Peyer's patch (tissue), 4 donors: ENCODE measurements around the gene GPR151. TPM values are rescaled to one million over a fixed set of nuclear protein-coding genes. Genes with fewer than 3 reads are reported as not detected.

ENCODE experiments used
- DNase-seq, 3 donors: peaks; one replicate each; pipeline ENCODE4 v3.0.0-alpha.2; 2017 to 2019
- H3K27ac ChIP-seq, 4 donors: fragments of 200-600 bp; sonication (generic); one replicate each; pipeline ENCODE4 v1.5.1; 2016 to 2019
- H3K27me3 ChIP-seq, 2 donors: fragments of 200-600 bp; sonication (generic); one replicate each; pipeline ENCODE4 v1.5.1; 2019
- H3K36me3 ChIP-seq, 3 donors: fragments of 200-600 bp; sonication (generic); one replicate each; pipeline ENCODE4 v1.5.1; 2016 to 2019
- H3K4me1 ChIP-seq, 4 donors: fragments of 200-600 bp; sonication (generic); one replicate each; pipeline ENCODE4 v1.5.1; 2016 to 2019
- H3K4me3 ChIP-seq, 4 donors: fragments of 200-600 bp; sonication (generic); 1 replicate in 3 of 4; 2 replicates in 1 of 4; pipeline ENCODE4 v1.5.1; 2016 to 2019; ENCODE audit warnings: mild to moderate bottlenecking in 1 of 4
- H3K9me3 ChIP-seq, 4 donors: fragments of 200-600 bp; sonication (generic); one replicate each; pipeline ENCODE4 v1.5.1; 2016 to 2019; ENCODE audit warnings: mild to moderate bottlenecking in 1 of 4
- CTCF ChIP-seq, 6 experiments: fragments of 450-650 bp in 4 of 6; fragments of 200-600 bp in 2 of 6; sonication (generic) in 1 of 6; IDR thresholded peaks; one replicate each; pipeline ENCODE4 v1.5.1; 2017 to 2019; ENCODE audit warnings: antibody characterized with exemption in 6 of 6, mild to moderate bottlenecking in 3 of 6, moderate library complexity in 1 of 6
- POLR2A ChIP-seq, 2 donors: fragments of 450-650 bp; IDR thresholded peaks; one replicate each; pipeline ENCODE4 v1.5.1; 2017; ENCODE audit warnings: antibody characterized with exemption in 2 of 2, mild to moderate bottlenecking in 2 of 2, moderate library complexity in 2 of 2
- total RNA-seq, 4 donors: library from RNA; depleted of rRNA; stranded (reverse); fragments of >200 nt; gene quantifications; one replicate each; pipeline ENCODE4 v1.1.0, GENCODE V29; 2016

The GPR151 gene
- total RNA-seq, 4 donors from 2014 or later = not detected

- no peak overlapping the region for H3K4me3 ChIP-seq
- TF ChIP-seq CTCF (IDR thresholded peaks at IDR 0.05) (no peak), POLR2A (IDR thresholded peaks at IDR 0.05) (no peak)
- H3K36me3 ChIP-seq = no peaks in the 10 kb centered on the region
- H3K4me1 ChIP-seq = no peaks in the 10 kb centered on the region
- no peaks in the 10 kb centered on the region for H3K9me3 ChIP-seq
- H3K27ac ChIP-seq = no peak overlapping the region
- no peak for DNase-seq
- no peaks in the 10 kb centered on the region for H3K27me3 ChIP-seq
Measured at GRCh38 chr5:146528236-146528635, 12.2 kb upstream of the GPR151 start.

DNA sequence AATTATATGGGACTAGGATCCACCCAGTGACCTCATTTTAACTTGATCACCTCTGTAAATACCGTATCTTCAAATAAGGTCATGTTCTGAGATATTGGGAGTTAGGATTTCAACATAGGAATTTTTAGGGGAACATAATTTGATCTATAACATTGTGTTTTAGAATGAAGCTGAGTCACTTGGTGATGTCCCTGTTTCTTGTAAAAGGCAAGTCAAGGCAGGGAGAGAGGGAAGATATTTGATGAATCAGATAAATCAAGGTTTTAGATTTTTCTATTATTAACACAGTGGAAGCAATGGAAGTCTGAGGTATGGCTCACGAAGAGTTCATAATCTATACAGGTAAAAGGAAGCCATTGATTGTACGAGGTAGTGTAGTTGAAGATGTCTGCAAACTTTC lies 11.8 kb upstream of the GPR151 start:
- TF ChIP-seq POLR2A (IDR thresholded peaks at IDR 0.05) = no peak
- TF ChIP-seq CTCF (IDR thresholded peaks at IDR 0.05) = no peak
- no peak for DNase-seq
- Histone ChIP-seq H3K27ac (no peak overlapping the region), H3K4me1 (no peaks in the 10 kb centered on the region), H3K4me3 (no peak overlapping the region), H3K27me3 (no peaks in the 10 kb centered on the region), H3K9me3 (no peaks in the 10 kb centered on the region), H3K36me3 (no peaks in the 10 kb centered on the region)

DNA sequence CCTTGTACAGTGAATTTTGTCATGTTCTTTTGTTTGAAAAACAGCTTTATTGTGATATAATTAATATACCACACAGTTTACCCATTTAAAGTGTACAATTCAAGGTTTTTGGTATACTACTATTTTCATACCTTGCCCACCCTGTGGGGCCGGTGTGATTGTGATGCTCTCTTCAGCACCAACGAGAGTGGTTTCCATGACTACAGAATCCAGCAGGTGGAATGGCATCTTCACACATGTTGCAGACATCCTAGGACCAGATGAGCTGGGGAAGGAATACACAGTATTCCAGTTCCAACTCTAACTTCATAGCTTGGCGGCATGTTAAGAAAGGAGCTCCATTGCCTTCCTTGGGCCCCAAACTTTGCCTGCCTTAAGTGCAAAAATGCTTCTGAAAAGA lies 7.7 kb upstream of the GPR151 start:
- no peak for DNase-seq
- Histone ChIP-seq H3K9me3 (no peaks in the 10 kb centered on the region), H3K36me3 (no peaks in the 10 kb centered on the region), H3K4me1 (no peaks in the 10 kb centered on the region), H3K27ac (no peak overlapping the region), H3K4me3 (no peak overlapping the region), H3K27me3 (no peaks in the 10 kb centered on the region)
- TF ChIP-seq CTCF (IDR thresholded peaks at IDR 0.05) = no peak
- no peak for TF ChIP-seq POLR2A (IDR thresholded peaks at IDR 0.05)

DNA sequence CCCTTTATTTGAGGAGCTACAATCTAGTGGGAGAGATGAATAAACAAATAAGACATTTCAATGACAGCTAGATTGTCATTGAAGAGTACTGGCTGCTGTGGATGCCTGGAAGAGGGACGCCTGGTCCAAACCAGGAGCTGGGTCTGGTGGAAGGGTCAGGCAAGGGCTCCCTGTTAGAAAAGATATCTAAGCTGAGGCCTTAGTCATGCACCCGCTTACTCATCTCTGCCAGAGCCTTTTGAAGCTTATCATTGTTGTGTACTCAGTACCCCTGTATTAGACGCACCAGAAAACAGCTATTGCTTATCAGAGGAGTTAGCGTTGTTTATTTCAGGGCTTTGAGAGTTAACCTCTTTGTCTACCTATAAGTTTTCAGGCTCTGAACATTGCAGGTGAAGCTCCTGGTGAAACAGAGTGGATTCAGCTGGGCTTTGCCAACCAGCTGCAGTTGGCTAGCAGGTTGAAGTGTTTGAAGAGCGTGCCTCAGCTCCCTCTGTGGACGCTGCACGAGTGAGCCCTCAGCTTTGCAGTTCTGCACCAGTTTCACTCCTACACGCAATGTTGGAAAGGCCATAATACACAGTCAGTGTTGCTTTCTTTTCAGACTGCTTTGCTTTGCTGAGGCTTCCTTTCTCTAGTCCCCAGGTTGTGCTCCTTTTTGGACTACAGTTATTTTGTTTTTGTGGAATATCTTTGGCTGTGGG lies 5.6 kb upstream of the GPR151 start:
- H3K4me3 ChIP-seq = no peak overlapping the region
- H3K27me3 ChIP-seq = no peaks in the 10 kb centered on the region
- no peak for DNase-seq
- H3K27ac ChIP-seq = no peak overlapping the region
- TF ChIP-seq CTCF (IDR thresholded peaks at IDR 0.05) (no peak), POLR2A (IDR thresholded peaks at IDR 0.05) (no peak)
- no peaks in the 10 kb centered on the region for H3K9me3 ChIP-seq
- no peaks in the 10 kb centered on the region for H3K4me1 ChIP-seq
- no peaks in the 10 kb centered on the region for H3K36me3 ChIP-seq

DNA sequence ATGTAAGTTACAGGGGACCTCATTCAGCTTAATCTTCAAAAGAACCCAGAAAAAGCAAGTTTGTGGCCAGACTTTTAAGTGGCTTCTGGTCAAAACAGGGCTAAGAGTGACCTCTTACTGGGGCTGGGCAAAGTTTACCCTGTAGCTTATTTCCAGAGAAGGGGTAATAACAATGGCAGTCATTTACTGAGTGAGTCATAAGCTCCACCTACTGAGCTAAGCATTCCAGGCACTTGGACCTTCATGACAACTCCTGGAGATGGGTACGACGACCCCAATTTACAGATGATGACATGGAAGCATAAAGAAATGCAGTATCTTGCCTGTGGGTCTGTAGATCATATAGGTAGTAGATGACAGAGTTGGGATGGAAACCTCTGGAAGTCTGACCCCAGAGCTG lies 4.7 kb upstream of the GPR151 start:
- H3K9me3 ChIP-seq = no peaks in the 10 kb centered on the region
- DNase-seq = no peak
- H3K4me3 ChIP-seq = no peak overlapping the region
- no peak overlapping the region for H3K27ac ChIP-seq
- no peaks in the 10 kb centered on the region for H3K4me1 ChIP-seq
- H3K27me3 ChIP-seq = no peaks in the 10 kb centered on the region
- no peak for TF ChIP-seq POLR2A (IDR thresholded peaks at IDR 0.05)
- no peak for TF ChIP-seq CTCF (IDR thresholded peaks at IDR 0.05)
- H3K36me3 ChIP-seq = no peaks in the 10 kb centered on the region

- no peaks in the 10 kb centered on the region for H3K27me3 ChIP-seq
- no peak for DNase-seq
- H3K4me1 ChIP-seq = no peaks in the 10 kb centered on the region
- no peaks in the 10 kb centered on the region for H3K36me3 ChIP-seq
- no peaks in the 10 kb centered on the region for H3K9me3 ChIP-seq
- TF ChIP-seq CTCF (IDR thresholded peaks at IDR 0.05) (no peak), POLR2A (IDR thresholded peaks at IDR 0.05) (no peak)
- H3K27ac ChIP-seq = no peak overlapping the region
- H3K4me3 ChIP-seq = no peak overlapping the region
Measured at GRCh38 chr5:146519554-146519953, 3.6 kb upstream of the GPR151 start.
